8988T (cell line): ENCODE data around the gene PGLYRP2.
A peak's percentile ranks its signal among the peaks of the same experiment; 100 is the strongest.

Experiments used
- DNase-seq: peaks from one replicate; pipeline ENCODE4 v3.0.0; 2011

Gene PGLYRP2

GRCh38 chr19:15438577-15438976 is 40.7 kb downstream of the PGLYRP2 start:
- DNase-seq: no peak

GRCh38 chr19:15438124-15438496 is 41.2 kb downstream of the PGLYRP2 start:
- no peak for DNase-seq

- DNase-seq: no peak
Measured at GRCh38 chr19:15437355-15438123, 41.8 kb downstream of the PGLYRP2 start.

- DNase-seq: no peak
Measured at GRCh38 chr19:15436826-15437110, 42.5 kb downstream of the PGLYRP2 start.

GRCh38 chr19:15436012-15436825 is 43.1 kb downstream of the PGLYRP2 start:
- no peak for DNase-seq

GRCh38 chr19:15433519-15434069 is 45.7 kb downstream of the PGLYRP2 start:
- DNase-seq: no peak

GRCh38 chr19:15432629-15433518 is 46.4 kb downstream of the PGLYRP2 start:
- peak; percentile 98 for DNase-seq

GRCh38 chr19:15432018-15432494 is 47.2 kb downstream of the PGLYRP2 start:
- DNase-seq: peak; percentile 74

- no peak for DNase-seq
Measured at GRCh38 chr19:15431396-15432017, 47.8 kb downstream of the PGLYRP2 start.

- DNase-seq: no peak
Measured at GRCh38 chr19:15430526-15431120, 48.7 kb downstream of the PGLYRP2 start.

GRCh38 chr19:15429825-15430467 is 49.4 kb downstream of the PGLYRP2 start:
- DNase-seq: peak; percentile 8

GRCh38 chr19:15428956-15429824 is 50.1 kb downstream of the PGLYRP2 start:
- DNase-seq: peak; percentile 17

- DNase-seq: peak; percentile 14
Measured at GRCh38 chr19:15427991-15428471, 51.3 kb downstream of the PGLYRP2 start.

- DNase-seq: peak; percentile 5
Measured at GRCh38 chr19:15427350-15427700, 52.0 kb downstream of the PGLYRP2 start.

- peak; percentile 42 for DNase-seq
Measured at GRCh38 chr19:15426485-15427349, 52.6 kb downstream of the PGLYRP2 start.

- peak; percentile 17 for DNase-seq
Measured at GRCh38 chr19:15425321-15425950, 53.9 kb downstream of the PGLYRP2 start.

GRCh38 chr19:15424692-15425272 is 54.5 kb downstream of the PGLYRP2 start:
- peak; percentile 15 for DNase-seq

GRCh38 chr19:15424121-15424520 is 55.2 kb downstream of the PGLYRP2 start:
- DNase-seq: no peak
